Bronchus fibroblast of lung (primary cell): ENCODE measurements around the gene MRPL53. TPM values are rescaled to one million over a fixed set of nuclear protein-coding genes. Genes with fewer than 3 reads are reported as not detected.

Experiments used
- total RNA-seq: library from RNA; depleted of rRNA; stranded (reverse); fragments of >200 nt; gene quantifications from 2 replicates; pipeline ENCODE4 v1.2.3, GENCODE V29; 2015

The MRPL53 gene
- 44.2 and 45.5 TPM in 2 replicates for total RNA-seq

DNA sequence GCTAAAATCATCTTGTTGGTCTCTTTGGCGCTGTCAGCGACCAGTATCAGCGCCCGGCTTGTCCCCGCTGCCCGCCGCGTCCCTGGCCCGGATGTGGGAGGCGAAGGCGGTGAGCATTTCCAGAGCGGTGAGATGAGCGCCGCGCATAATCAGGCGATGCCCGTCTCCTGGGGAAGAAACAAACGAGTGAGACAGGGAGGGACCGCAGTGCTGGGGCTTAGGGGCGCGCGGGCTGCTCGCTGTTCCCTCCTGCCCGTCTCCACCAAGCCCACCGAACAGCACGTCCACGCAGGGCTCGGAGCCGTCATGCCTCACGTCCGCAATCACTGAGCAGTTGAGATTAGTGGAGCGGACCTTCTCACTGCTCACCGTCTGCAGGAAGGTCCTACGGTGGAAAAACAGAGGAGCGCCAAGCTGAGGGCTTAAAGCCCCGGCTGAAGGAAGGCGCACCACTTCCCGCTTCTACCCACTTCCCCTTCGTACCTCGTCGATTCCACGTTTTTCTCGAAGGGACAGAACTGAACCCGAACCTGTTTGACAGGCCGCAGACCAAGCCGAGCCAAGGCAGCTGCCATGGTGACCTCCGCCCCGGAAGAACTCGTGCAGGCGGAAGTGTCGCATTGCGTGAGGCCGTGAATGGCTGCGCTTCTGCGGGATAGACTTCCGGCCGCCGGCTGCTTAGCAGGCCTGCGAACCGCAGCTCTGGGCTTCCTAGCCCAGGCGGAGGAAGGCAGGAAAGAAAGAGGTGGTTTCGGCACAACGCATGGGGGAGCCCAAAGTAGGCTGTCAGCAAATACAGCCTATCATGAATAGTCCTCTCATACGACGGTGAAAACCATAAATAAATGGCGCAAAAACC, at the start of gene MRPL53:
MRPL53 (minus strand) TSS at position 595 of the 859 bp plus-strand sequence; CDS start at position 575, 20 bp downstream.

DNA sequence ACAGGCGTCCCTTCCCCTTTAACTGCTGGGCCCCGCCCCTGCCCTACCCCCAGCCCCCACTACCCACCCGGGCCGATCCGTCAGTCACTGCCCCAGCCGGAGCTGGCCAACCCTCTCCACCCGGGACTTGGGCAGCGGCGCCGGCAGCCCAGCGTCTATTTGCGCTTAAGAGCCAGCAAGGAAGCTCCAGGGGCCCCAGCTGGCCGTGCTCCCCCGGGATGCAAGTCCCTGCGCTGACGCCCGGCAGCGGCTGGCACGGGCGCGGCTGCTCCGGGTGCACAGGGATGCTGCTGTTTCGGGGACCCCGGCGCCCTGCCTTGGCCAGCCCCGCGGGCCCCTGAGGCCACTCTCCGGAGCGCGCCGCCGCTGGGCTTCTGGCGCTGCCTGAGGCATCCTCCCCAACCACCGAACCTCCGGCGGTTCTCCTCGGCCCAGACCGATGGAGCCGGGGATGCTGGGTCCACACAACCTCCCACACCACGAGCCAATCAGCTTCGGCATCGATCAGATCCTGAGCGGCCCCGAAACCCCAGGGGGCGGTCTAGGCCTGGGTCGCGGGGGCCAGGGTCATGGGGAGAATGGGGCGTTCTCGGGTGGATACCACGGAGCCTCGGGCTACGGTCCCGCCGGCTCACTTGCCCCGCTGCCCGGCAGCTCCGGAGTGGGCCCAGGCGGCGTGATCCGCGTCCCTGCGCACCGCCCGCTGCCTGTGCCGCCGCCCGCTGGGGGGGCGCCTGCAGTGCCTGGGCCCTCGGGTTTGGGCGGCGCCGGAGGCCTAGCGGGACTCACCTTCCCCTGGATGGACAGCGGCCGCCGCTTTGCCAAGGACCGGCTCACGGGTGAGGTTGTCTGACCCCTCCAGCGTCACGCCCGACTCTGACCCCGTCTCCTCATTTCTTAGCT, 42.1 kb upstream of the MRPL53 start, which contains the start of gene TLX2:
TLX2 (plus strand) TSS at position 83 of the 903 bp plus-strand sequence; CDS start at position 440, 357 bp downstream.

DNA sequence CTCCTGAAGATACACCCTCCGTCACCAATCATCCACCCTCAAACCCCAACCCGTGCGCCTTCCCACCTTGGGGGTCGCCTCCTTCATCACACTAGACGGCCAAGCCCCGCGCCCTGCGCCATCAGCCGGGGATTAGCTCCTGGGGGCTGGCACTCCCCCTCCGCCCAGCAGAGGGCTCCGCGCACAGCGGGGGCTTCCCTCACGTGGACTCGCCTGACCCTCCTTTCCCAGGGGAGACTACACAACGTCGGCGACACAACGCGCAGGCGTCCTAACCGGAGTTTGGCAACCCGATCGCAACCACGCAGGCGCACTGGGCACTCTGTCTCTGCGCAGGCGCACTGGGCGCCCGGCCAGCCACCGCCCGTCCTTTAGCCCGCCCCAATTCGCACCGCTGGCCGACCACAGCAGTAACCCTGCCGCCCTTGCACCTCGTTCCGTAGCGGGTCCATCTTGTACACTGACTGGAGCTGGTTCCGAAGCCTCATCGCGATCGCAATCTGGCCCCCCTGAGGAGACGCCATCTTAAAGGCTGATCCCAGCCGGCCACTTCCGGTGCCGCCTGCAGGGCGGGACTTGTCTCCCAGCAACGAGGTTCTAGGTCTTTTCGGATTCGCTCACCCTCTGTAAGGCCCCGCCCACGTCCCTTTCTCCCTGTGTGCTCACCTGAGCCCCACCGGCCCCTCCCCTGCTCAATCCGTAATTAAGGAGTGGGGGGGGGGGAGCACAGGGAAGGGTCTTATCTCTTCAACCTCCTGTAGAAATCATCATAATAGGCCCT, 34.9 kb upstream of the MRPL53 start, which contains the start of gene PCGF1:
PCGF1 (minus strand) TSS at position 551 of the 781 bp plus-strand sequence; CDS start at position 524, 27 bp downstream.

DNA sequence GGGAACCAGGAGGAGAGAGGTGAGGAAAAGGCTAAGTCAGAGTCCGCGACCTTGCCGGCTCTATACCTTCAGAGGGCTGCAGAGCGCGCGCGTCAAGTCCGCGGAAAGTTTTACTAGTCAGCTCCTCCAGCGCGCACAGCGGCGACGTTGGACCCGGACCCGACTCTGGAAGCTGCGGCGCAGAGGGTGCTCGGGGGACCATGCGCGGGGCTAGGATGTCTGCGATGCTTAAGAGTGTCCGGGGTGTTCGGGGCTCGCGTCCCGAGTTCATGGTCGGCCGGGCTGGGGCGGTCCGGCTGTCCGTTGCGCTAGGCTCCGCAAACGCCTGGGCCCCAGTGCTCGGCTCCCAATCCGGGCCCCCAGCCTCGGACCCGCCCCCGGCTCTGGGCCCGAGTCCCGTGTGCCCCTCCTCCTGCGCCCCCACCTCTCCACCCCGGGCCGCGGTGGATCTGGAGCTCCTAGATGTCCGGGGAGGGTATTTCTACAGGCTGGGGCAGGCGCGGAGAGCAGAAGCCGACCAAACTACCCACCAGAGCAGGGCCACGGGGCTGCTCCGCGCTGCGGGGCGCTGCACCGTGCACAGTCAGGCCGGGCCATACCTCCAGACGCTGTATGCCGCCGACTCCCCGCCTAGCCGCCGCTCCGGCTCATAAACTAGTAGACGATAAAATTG, 26.9 kb upstream of the MRPL53 start, which contains the start of gene LBX2:
LBX2 (minus strand) TSS at position 337 of the 673 bp plus-strand sequence; CDS start at position 271, 66 bp downstream.

DNA sequence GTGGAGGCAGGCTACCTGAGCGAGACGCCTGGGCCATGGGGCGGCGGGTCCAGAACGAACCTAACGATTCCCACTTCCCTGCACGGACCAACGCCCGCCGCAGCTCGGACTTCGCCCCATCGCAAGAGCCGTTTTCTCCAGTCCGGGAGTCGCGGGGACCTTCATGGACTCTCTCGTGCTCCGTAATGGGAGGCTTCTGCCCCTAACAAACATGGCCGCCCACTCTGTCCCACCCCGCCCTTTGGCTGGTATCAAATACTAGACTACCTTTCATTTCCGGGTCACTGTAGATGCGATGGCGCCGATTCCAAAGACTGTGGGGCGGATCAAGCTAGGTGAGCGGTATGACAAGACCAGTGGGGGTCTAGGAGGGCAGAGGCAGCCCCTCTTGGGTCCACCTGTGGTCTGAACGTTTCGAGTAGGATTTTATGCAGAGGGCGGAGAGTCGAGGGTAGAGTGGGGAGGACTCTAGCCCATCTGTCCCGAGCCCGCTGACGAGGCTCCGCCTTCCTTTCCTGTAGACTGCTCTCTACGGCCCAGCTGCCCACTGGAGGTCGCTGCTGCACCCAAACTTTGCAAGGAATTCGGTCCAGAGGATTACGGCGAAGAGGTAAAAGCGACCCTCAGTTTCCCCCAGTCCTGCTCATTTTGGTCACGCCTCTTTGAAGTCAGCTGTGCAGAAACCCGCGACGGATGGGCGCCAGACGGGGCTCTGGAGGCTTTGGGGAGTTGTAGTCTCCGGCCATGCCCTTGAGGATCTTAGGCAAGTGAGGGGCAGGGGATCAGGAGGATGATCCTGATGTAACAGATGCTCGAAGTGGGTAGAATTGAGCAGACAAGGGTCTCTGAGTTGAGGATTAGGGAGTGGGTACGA, 10.6 kb upstream of the MRPL53 start, which contains the start of the genes CCDC142 and TTC31:
CCDC142 (minus strand) TSS at position 198 of the 874 bp plus-strand sequence; CDS start at position 37, 161 bp downstream.
TTC31 (plus strand) TSS at position 281 of the 874 bp plus-strand sequence; CDS start at position 296, 15 bp downstream.

DNA sequence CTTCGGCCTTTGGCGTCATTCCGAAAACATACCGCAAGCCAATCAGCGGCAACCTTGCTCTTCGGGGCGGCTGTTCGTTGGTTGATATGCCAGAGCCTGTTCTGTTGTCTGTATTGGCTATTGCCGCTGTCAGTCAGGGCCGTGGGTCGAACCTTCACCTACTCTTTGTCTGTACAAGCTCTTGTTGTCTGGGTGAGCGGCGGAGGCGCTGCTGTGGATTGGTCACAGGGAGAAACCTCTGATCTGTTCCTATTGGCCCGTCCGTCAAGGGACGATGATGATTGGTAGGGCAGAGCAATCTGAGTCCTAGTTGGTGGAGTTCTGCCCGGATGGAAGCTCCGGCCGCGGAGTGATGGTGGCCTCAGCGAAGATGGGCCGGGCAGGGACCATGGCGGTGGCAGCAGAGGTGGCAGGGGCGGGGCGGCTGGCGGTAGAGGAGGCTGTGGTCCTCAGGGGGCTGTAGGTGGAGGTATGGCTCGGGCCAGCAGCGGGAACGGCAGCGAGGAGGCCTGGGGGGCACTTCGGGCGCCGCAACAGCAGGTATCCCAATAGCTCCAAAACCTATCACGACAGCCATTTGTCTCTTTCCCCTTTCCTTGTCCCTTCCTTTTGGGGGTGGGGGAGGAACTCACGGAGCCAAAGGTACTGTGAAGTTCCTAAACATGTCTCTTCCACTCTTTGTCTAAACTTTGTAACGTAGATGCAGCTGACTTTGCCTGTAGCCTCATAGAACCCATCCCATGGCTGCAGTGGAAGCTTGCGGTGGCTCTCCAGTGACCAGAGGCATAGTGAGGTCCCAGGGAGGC, 14.1 kb downstream of the MRPL53 start, which contains the start of gene WBP1:
WBP1 (plus strand) TSS at position 307 of the 806 bp plus-strand sequence; CDS start at position 472, 165 bp downstream.

DNA sequence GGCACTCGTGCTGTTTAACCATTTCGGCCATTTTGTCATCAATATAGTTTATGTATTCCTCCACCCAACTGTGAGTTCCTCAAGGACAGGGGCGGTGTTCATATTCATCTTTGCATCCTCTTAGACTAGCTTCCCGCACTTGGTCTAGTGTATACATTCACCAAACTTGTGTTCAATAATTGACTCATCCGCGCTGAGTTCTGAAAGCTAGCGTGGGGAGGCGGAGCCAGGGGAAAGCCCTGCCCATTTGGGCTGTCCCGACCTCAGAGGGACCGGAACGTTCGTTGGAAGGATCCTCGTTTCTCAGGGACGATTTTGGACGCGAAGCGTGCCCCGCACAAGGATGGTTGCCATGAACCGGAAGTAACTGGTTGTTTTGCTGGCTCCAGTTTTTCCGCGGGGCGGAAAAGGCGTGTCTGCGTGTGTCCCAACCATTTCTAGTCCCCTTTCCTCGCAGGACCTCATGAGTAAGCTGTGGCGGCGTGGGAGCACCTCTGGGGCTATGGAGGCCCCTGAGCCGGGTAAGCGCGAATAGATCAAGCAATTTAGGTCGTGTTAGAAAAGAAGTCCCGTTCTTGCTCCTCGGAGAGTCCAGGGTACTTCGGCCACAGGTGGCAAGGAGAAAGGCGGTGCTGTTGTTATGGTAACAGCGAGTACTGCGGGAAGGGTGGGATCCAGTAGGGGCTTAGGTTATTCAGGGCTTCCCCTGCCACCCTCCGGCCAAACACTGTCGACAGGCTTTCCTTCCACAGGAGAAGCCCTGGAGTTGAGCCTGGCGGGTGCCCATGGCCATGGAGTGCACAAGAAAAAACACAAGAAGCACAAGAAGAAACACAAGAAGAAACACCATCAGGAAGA, 17.6 kb downstream of the MRPL53 start, which contains the start of gene INO80B:
INO80B (plus strand) TSS at position 434 of the 858 bp plus-strand sequence; CDS start at position 464, 30 bp downstream.

DNA sequence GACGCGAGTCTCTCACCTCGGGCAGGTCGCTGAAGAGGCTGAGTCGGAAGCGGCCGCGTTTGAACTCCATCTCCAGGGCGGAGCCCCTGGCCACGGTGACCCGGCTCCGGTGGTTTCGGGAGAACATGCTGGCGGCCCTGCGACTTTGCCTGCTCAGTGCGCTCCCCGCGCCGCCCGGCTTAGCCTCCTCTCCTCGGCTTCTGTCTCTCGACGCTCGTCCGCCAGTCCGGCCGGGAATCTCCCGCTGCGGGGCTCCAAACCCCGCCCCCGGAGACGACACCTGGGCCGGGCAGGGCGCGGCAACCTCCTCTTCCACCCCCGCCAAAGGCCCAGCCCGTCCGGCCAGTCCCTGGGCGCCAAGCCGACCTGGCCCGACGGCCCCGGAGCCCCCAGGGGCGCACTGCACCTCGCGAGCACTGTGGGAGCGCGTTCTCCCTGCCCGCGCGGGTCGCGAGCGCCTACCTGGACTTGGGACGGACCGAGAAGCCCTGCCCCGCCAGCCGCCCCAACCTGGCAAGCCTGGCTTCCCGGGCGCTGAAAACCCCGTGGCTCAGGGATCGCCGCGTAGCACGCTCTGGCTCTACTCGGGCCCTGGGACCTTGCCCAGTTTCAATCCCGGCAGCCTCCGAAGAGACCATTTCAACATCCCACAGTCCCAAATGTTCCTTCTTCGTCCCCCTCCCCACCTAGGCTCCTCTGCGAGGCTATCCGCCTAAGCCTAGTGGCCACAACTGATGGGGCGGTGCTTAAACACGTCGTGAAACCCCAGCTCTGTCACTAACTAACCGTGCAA, 30.6 kb downstream of the MRPL53 start, which contains the start of gene RTKN:
RTKN (minus strand) TSS at position 248 of the 793 bp plus-strand sequence; CDS start at position 127, 121 bp downstream.

Other genes with a start within 250 kb of the MRPL53 start
- under 0.01 TPM in 1 of 2 replicates, not detected in the other for gene SLC4A5, start 129.3 kb downstream of the MRPL53 start, total RNA-seq
- gene DCTN1, start 92.4 kb downstream of the MRPL53 start, total RNA-seq = 97.1 and 102 TPM in 2 replicates
- 2.4 and 3.7 TPM in 2 replicates for gene C2orf81, start 51.1 kb downstream of the MRPL53 start, total RNA-seq
- 58.3 and 76.0 TPM in 2 replicates for gene WDR54, start 51.0 kb downstream of the MRPL53 start, total RNA-seq
- 14.0 and 17.0 TPM in 2 replicates for gene RTKN, start 30.7 kb downstream of the MRPL53 start, total RNA-seq
- 15.5 and 21.4 TPM in 2 replicates for gene INO80B, start 17.6 kb downstream of the MRPL53 start, total RNA-seq
- 81.7 and 84.0 TPM in 2 replicates for gene WBP1, start 14.2 kb downstream of the MRPL53 start, total RNA-seq
- gene MOGS, start 7.3 kb downstream of the MRPL53 start, total RNA-seq = 58.9 and 61.0 TPM in 2 replicates
- 6.4 and 10.6 TPM in 2 replicates for gene CCDC142, start 10.3 kb upstream of the MRPL53 start, total RNA-seq
- 20.8 and 21.4 TPM in 2 replicates for gene TTC31, start 10.4 kb upstream of the MRPL53 start, total RNA-seq
- 1.3 and 3.4 TPM in 2 replicates for gene LBX2, start 26.9 kb upstream of the MRPL53 start, total RNA-seq
- 16.6 and 18.3 TPM in 2 replicates for gene PCGF1, start 35.0 kb upstream of the MRPL53 start, total RNA-seq
- 0.15 and 0.34 TPM in 2 replicates for gene TLX2, start 41.8 kb upstream of the MRPL53 start, total RNA-seq
- not detected in 2 replicates for gene DQX1, start 53.6 kb upstream of the MRPL53 start, total RNA-seq
- 84.2 and 87.9 TPM in 2 replicates for gene AUP1, start 57.0 kb upstream of the MRPL53 start, total RNA-seq
- 31.4 and 36.4 TPM in 2 replicates for gene HTRA2, start 57.3 kb upstream of the MRPL53 start, total RNA-seq
- gene LOXL3, start 81.3 kb upstream of the MRPL53 start, total RNA-seq = 10.1 and 10.7 TPM in 2 replicates
- gene DOK1, start 82.0 kb upstream of the MRPL53 start, total RNA-seq = 20.1 and 23.0 TPM in 2 replicates
- not detected in 2 replicates for gene M1AP, start 175.7 kb upstream of the MRPL53 start, total RNA-seq
- 5.4 and 5.5 TPM in 2 replicates for gene SEMA4F, start 181.6 kb upstream of the MRPL53 start, total RNA-seq